ENCODE results near the gene FXYD1.

The FXYD1 gene

DNA sequence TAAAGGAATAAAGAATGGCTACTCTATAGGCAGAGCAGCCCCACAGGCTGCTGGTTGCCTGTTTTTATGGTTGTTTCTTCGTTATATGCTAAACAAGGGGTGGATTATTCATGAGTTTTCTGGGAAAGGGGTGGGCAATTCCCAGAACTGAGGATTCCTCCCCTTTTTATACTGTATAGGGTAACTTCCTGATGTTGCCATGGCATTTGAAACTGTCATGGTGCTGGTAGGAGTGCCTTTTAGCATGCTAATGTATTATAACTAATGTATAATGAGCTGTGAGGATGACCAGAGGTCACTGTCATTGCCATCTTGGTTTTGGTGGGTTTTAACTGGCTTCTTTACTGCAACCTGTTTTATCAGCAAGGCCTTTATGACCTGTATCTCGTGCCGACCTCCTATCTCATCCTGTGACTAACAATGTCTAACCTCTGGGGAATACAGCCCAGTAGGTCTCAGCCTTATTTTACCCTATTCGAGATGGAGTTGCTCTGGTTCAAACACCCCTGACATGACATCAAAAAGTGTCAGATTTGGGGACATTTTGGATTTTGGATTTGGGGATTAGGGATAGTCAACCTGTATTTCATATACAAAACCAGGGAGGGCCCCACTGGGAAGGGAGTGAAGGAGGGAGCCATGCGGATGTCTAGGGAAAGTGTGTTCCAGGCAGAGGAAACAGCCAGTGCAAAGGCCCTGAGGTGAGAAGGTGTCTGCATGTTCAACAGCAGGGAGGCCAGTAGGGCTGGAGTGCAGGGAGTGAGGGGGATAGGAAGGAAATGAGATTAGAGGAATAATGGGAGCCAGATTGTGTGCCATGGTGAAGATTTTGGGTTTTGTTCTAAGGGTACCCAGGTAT is 26.8 kb downstream of the FXYD1 start:
- no peak for DNase-seq

DNA sequence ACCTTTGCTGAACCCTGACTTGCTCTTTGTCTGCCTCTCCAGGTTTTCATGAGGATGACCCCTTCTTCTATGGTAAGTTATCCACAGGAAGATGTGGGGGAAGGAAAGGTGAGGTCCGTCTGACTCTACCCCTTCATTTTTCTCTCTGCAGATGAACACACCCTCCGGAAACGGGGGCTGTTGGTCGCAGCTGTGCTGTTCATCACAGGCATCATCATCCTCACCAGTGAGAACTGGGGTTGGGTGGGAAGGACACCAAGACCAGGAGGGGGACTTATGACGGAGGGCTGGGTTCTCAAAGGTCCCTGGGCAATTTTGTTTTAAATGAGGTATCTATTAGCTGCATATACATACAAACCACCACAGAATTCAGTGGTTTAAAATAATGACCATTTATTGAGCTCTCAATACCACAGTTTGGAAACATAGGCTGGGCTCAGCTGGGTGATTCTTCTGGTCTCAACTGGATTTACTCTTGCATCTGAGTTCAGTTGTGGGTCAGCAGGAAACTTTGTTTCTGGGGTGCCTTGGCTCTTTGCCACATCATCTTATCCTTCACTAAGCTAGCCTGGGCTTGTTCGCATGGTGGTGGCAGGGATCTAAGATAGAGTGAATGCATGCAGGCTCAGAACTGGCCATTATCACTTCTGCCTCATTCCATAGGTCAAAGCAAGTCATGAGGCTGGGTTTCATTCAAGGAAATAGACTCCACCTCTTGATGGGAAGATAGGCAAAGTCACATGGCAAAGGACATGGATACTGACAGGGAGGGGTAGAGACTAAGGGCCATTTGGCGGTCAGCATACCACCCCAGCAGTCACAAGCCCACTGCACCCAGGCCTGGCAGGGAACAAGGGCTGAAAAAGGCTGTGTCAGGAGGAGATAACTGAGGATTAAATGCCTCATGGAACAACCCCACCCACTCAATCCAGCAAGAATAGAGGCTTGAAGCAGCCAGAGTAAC is 27.8 kb downstream of the FXYD1 start:
- DNase-seq, result no peak

GRCh38 chr19:35167251-35168119 is 28.9 kb downstream of the FXYD1 start:
- no peak for DNase-seq

GRCh38 chr19:35168196-35168595 is 29.6 kb downstream of the FXYD1 start:
- DNase-seq, result no peak

DNA sequence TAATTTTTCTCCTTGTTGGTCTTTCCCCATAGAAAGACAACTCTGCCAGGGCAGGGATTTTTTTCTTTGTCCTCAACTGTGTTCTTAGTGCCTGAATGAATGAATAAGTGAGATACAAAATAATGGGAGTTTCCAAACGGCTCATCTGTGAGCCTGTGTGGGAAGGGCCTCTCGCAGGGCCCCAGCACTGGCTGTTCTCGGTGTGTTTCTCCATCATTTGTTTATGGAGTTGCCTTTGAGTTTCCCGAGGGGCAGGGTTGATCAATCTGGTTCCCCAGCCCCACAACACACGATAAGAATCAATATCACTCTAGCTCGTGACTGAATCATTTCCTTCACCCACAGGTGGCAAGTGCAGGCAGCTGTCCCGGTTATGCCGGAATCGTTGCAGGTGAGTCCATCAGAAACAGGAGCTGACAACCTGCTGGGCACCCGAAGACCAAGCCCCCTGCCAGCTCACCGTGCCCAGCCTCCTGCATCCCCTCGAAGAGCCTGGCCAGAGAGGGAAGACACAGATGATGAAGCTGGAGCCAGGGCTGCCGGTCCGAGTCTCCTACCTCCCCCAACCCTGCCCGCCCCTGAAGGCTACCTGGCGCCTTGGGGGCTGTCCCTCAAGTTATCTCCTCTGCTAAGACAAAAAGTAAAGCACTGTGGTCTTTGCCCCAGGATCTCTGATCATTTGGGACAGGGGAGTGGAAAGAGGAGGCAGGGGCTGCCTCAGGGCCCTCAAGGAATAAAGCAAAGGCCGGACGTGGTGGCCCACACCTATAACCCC is 30.8 kb downstream of the FXYD1 start:
- DNase-seq, result no peak

DNA sequence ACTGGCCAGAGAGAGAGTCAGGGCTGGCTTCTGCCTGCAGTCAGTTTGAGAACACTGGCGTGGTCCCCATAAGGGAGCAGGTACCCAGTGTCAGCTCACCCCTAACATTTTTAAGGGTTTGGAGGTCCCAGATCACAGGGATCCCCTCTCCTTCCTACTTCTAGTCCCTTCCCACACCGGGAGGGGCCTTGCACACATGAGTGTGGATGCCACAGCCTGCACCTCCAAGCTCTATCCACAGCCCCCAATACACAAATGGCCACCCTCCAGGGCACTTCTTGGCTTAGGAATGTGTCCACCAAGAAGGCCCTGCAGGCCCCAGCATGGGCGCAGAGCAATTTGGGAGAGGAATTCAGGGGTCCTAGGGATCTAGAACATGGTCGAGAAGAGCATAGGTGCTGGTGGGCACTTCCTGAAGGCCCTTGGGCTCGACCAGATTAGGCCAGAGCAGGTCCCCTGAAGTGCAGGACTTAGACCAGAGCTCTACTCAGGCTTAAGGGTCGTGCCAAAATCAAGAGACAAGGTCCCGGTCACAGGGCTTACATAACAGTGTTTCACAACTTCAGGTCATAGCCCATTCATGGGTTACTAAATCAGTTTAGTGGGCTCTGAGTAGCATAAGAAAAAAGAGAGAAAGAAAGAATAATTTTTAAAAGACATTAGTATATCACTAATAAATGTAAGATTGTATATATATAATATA is 31.9 kb downstream of the FXYD1 start:
- no peak for DNase-seq

GRCh38 chr19:35171730-35172129 is 33.1 kb downstream of the FXYD1 start:
- DNase-seq, result no peak

- no peak for DNase-seq
These were observed 35.6 kb downstream of the FXYD1 start for GRCh38 chr19:35174226-35174625.

DNA sequence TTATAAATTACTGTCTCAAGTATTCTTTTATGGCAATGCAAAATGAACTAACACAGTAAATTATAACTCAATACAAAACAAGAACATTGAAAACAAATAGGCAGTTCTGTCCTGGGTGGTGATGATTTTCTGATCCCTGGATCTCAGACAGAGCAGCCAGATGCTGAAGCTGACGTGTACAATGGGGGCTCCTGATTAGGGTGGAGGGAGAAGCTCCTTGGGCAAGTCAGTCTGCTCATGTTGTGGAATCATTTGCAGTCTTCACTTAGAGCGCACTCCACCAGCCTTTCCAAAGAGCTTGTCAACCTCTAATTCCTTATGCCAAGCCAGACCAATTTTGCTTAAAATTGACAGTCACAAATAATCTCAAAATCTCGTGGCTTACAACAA is 37.6 kb downstream of the FXYD1 start:
- DNase-seq, result no peak

DNA sequence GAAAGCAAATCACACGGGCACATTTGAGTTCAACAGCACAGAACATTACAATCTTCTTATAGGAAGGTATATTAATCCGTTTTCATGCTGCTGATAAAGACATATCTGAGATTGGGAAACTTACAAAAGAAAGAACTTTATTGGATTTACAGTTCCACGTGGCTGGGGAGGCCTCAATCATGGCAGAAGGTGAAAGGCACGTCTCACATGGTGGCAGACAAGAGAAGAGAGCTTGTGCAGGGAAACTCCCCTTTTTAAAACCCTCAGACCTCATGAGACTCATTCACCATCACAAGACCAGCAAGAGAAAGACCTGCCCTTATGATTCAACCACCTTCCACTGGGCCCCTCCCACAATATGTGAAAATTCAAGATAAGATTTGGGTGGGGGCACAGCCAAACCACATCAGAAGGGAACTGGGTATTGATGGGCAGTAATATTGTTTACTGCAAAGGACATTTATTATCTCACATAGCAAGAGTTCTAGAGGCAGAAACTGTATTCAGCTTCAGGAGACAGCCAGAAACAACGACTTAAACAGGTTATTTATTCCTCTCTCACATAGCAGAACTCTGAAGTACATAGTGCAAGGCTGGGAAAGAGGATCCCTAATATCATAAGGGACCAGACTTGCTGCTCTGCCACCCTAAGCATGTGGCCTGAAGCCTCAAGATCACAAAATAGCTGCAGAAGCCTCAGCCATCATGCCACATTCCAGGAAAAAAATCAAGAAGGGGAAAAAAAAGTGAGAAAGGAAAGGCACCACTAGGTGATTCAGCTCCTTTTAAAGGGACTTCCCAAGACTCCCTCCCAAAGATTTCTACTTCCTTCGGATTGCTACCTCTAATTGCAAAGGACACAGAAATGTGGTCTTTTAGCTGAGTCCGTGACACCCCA is 39.0 kb downstream of the FXYD1 start:
- no peak for DNase-seq

- DNase-seq, result no peak
These were observed 40.1 kb downstream of the FXYD1 start for GRCh38 chr19:35178701-35179100.

DNA sequence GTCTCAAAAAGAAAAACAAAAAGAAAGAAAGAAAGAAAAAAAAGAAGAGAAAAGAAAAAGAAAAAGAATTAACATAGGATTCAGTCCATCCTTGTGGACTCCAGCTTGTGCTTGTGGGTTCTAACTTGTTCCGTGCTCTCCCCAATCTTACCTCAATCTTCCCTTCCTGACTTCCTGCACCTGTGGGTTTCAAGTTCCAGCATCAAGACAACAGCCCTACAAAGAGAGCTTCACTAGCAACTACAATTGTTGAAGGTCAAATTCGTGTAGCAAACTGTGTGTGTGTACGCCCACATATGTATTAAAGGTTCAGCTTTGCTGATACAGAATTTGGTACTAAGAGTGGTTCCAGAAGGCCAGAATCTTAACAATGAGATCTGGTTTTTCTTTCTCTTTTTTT is 41.2 kb downstream of the FXYD1 start:
- DNase-seq, result no peak

GRCh38 chr19:35181387-35181786 is 42.8 kb downstream of the FXYD1 start:
- no peak for DNase-seq

- no peak for DNase-seq
These were observed 45.6 kb downstream of the FXYD1 start for GRCh38 chr19:35184267-35184666.

GRCh38 chr19:35184884-35185283 is 46.3 kb downstream of the FXYD1 start:
- DNase-seq, result no peak

Data from NCI-H1694 treated with DMSO at 0.1 percent for 48 hours (cell line).